H1 (cell line): ENCODE data around the gene RAMP3. TPM values are rescaled to one million over a fixed set of nuclear protein-coding genes. Genes with fewer than 3 reads are reported as not detected.

Experiments
- CTCF ChIA-PET: fragments of 300-600 bp; sonication (Branson Sonifier 250); formaldehyde crosslinking; loops from one replicate; lab custom pipeline; 2021; ENCODE audit not compliant: partially characterized antibody; lab: Charles Lee
- POLR2A ChIA-PET: fragments of 300-600 bp; sonication (Branson Sonifier 250); formaldehyde crosslinking; loops from one replicate; lab custom pipeline; 2021; ENCODE audit warnings: inconsistent platforms; ENCODE audit not compliant: partially characterized antibody; lab: Charles Lee
- DNase-seq, 2 experiments: peaks; one replicate each; pipeline versions ENCODE4 v3.0.0 to v3.0.0-alpha.2; 2010 to 2022; ENCODE audit warnings: low spot score in 2 of 2, low read depth in 1 of 2, mixed read lengths in 1 of 2
- FAIRE-seq: peaks from 2 replicates; lab custom pipeline; 2011; peaks lifted over from hg19 to GRCh38; lab: Jason Lieb, UNC
- H2AFZ ChIP-seq: 2 replicates; pipeline ENCODE4 v1.8.1; 2012; ENCODE audit warnings: low read length, inconsistent platforms
- H2AK5ac ChIP-seq: 2 replicates; pipeline ENCODE4 v1.6.1; 2013; ENCODE audit warnings: low read depth, low read length
- H2BK120ac ChIP-seq: replicated peaks from 2 replicates; pipeline ENCODE3; 2013; ENCODE audit warnings: low read depth, low read length, inconsistent platforms
- H2BK12ac ChIP-seq: 2 replicates; pipeline ENCODE4 v1.6.1; 2013; ENCODE audit warnings: low read depth, low read length
- H2BK15ac ChIP-seq: 2 replicates; pipeline ENCODE4 v1.6.1; 2013; ENCODE audit warnings: low read length
- H2BK20ac ChIP-seq: 2 replicates; pipeline ENCODE4 v1.6.1; 2013; ENCODE audit warnings: low read length
- H2BK5ac ChIP-seq: 2 replicates; pipeline ENCODE4 v1.6.1; 2013; ENCODE audit warnings: low read depth, low read length
- H3K14ac ChIP-seq: 2 replicates; pipeline ENCODE4 v1.6.1; 2013; ENCODE audit warnings: inconsistent platforms; ENCODE audit not compliant: insufficient read length
- H3K18ac ChIP-seq: 2 replicates; pipeline ENCODE4 v1.6.1; 2013; ENCODE audit warnings: low read length; ENCODE audit errors: extremely low read depth
- H3K23ac ChIP-seq: 2 replicates; pipeline ENCODE4 v1.6.1; 2013; ENCODE audit warnings: inconsistent platforms; ENCODE audit not compliant: insufficient read length
- H3K23me2 ChIP-seq: 2 replicates; pipeline ENCODE4 v1.6.1; 2013; ENCODE audit warnings: low read depth, low read length
- H3K27ac ChIP-seq: 2 replicates; pipeline ENCODE4 v1.6.1; 2011; ENCODE audit warnings: low read depth, low read length, inconsistent platforms
- H3K27me3 ChIP-seq, 4 experiments: replicated peaks in 1 of 4; 1 replicate in 1 of 4; 2 replicates in 3 of 4; pipeline versions ENCODE4 v1.6.1 to v1.8.1; 2011 to 2013; ENCODE audit warnings: low read length in 3 of 4, mild to moderate bottlenecking in 3 of 4, inconsistent platforms in 2 of 4, mixed read lengths in 2 of 4, moderate library complexity in 1 of 4; ENCODE audit not compliant: control insufficient read depth in 3 of 4, insufficient read depth in 3 of 4; ENCODE audit errors: extremely low read depth in 1 of 4
- H3K36me3 ChIP-seq, 4 experiments: 2 replicates each; pipeline versions ENCODE4 v1.6.1 to v1.8.1; 2011 to 2013; ENCODE audit warnings: mild to moderate bottlenecking in 4 of 4, low read length in 3 of 4, moderate library complexity in 2 of 4, control low read depth in 1 of 4, inconsistent platforms in 1 of 4; ENCODE audit not compliant: insufficient read depth in 4 of 4, control insufficient read depth in 2 of 4
- H3K4ac ChIP-seq: replicated peaks from 2 replicates; pipeline ENCODE3; 2013; ENCODE audit warnings: low read length, low read depth, mixed read lengths, inconsistent platforms; ENCODE audit not compliant: insufficient read length
- H3K4me1 ChIP-seq, 4 experiments: replicated peaks in 1 of 4; 1 replicate in 1 of 4; 2 replicates in 3 of 4; pipeline versions ENCODE4 v1.6.1 to v1.8.1; 2011 to 2013; ENCODE audit warnings: low read length in 3 of 4, inconsistent platforms in 2 of 4, mixed read lengths in 1 of 4; ENCODE audit not compliant: insufficient read depth in 4 of 4, control insufficient read depth in 3 of 4
- H3K4me2 ChIP-seq, 2 experiments: 2 replicates each; pipeline versions ENCODE4 v1.6.1 to v1.8.1; 2011 to 2013; ENCODE audit warnings: low read depth in 2 of 2, low read length in 2 of 2, control low read depth in 1 of 2, inconsistent platforms in 1 of 2, mild to moderate bottlenecking in 1 of 2; ENCODE audit not compliant: insufficient read depth in 1 of 2
- H3K4me3 ChIP-seq, 4 experiments: fragments of 200-600, 300-600 bp in 1 of 4; sonication (generic), shearing (Covaris generic), sonication (Bioruptor Twin) in 1 of 4; 2 replicates each; pipeline versions ENCODE4 v1.5.1 to v1.8.1; 2011 to 2016; ENCODE audit warnings: low read length in 4 of 4, low read depth in 3 of 4, control low read depth in 2 of 4, inconsistent platforms in 2 of 4, mild to moderate bottlenecking in 2 of 4, mixed read lengths in 1 of 4, moderate library complexity in 1 of 4; ENCODE audit not compliant: insufficient read depth in 2 of 4; ENCODE audit errors: extremely low read depth in 1 of 4
- H3K56ac ChIP-seq: replicated peaks from 2 replicates; pipeline ENCODE3; 2013; ENCODE audit warnings: low read depth, mild to moderate bottlenecking, mixed read lengths, low read length, inconsistent platforms; ENCODE audit not compliant: insufficient read length
- H3K79me1 ChIP-seq: 2 replicates; pipeline ENCODE4 v1.6.1; 2013; ENCODE audit warnings: low read depth, low read length, control low read depth
- H3K79me2 ChIP-seq, 2 experiments: 2 replicates each; pipeline versions ENCODE4 v1.6.1 to v1.8.1; 2012 to 2013; ENCODE audit warnings: low read length in 2 of 2, mild to moderate bottlenecking in 2 of 2, inconsistent platforms in 1 of 2; ENCODE audit not compliant: insufficient read depth in 2 of 2, control insufficient read depth in 1 of 2
- H3K9ac ChIP-seq, 4 experiments: replicated peaks in 1 of 4; 1 replicate in 1 of 4; 2 replicates in 3 of 4; pipeline versions ENCODE4 v1.6.1 to v1.8.1; 2011 to 2013; ENCODE audit warnings: low read depth in 3 of 4, low read length in 3 of 4, control low read depth in 2 of 4, mild to moderate bottlenecking in 2 of 4, moderate library complexity in 2 of 4, inconsistent platforms in 1 of 4; ENCODE audit errors: extremely low read depth in 1 of 4
- H3K9me3 ChIP-seq, 2 experiments: 2 replicates each; pipeline versions ENCODE4 v1.6.1 to v1.8.1; 2012 to 2013; ENCODE audit warnings: mild to moderate bottlenecking in 2 of 2, moderate library complexity in 2 of 2, control low read depth in 1 of 2, inconsistent platforms in 1 of 2, low read depth in 1 of 2, low read length in 1 of 2, mixed read lengths in 1 of 2; ENCODE audit not compliant: insufficient read depth in 2 of 2
- H4K20me1 ChIP-seq, 2 experiments: replicated peaks in 1 of 2; 2 replicates each; pipeline versions ENCODE3 to v1.8.1; 2011 to 2013; ENCODE audit warnings: inconsistent platforms in 2 of 2, low read length in 2 of 2, mild to moderate bottlenecking in 1 of 2; ENCODE audit not compliant: insufficient read depth in 2 of 2, control insufficient read depth in 1 of 2
- H4K5ac ChIP-seq: 2 replicates; pipeline ENCODE4 v1.6.1; 2013; ENCODE audit warnings: low read length, low read depth, mixed read lengths, inconsistent platforms; ENCODE audit not compliant: insufficient read length
- H4K8ac ChIP-seq: 2 replicates; pipeline ENCODE4 v1.8.0; 2013; ENCODE audit warnings: mild to moderate bottlenecking, moderate library complexity, low read length, inconsistent platforms; ENCODE audit not compliant: insufficient read depth; ENCODE audit errors: extremely low read depth
- H4K91ac ChIP-seq: replicated peaks from 2 replicates; pipeline ENCODE3; 2013; ENCODE audit warnings: low read length, mixed read lengths, inconsistent platforms; ENCODE audit not compliant: insufficient read length
- BCL11A ChIP-seq, 2 experiments: IDR thresholded peaks; one replicate each; pipeline ENCODE4 v1.6.1; 2011; ENCODE audit warnings: low read depth in 2 of 2, low read length in 2 of 2, mild to moderate bottlenecking in 2 of 2
- E2F6 ChIP-seq: IDR thresholded peaks from 2 replicates; pipeline ENCODE4 v1.6.1; 2012; ENCODE audit warnings: inconsistent platforms
- WGBS, 2 experiments: shearing (Covaris generic) in 1 of 2; methylation state at CpG; one replicate each; pipeline versions ENCODE4 v1.1.6 to v1.1.7; 2013 to 2015; ENCODE audit warnings: low lambda C conversion rate in 2 of 2, mixed read lengths in 2 of 2, inconsistent platforms in 1 of 2, low coverage in 1 of 2, missing lambda C conversion rate in 1 of 2; ENCODE audit not compliant: insufficient replicate concordance in 2 of 2, insufficient coverage in 1 of 2, insufficient read length in 1 of 2; ENCODE audit errors: extremely low coverage in 1 of 2, missing lambda C conversion rate in 1 of 2; 5-methylcytosine and 5-hydroxymethylcytosine counted together
- polyA plus RNA-seq, 7 experiments: library from polyadenylated mRNA; depleted of rRNA in 3 of 7; stranded (reverse) in 5 of 7; unstranded in 2 of 7; fragments of >200 nt in 5 of 7; fragments of 200-250 nt in 2 of 7; gene quantifications; 1 replicate in 5 of 7; 2 replicates in 1 of 7; 4 replicates in 1 of 7; pipeline versions ENCODE4 v1.2.1 to v1.2.3, GENCODE V29; 2011 to 2013; ENCODE audit warnings: missing spikeins in 2 of 7, mixed read lengths in 2 of 7
- total RNA-seq: library from RNA; stranded (reverse); fragmentation: NEBNext Ultra II Directional; extraction: Animal tissue kit (Norgen Biotek cat#: 25700); gene quantifications from 2 replicates; pipeline ENCODE4 v1.2.1, GENCODE V29; 2021

Gene RAMP3
- total and polyA plus RNA-seq, 2 of the 8 experiments (the other 6 are each of a cell fraction or from before 2014, with no cell fraction given), result 0.88 to 0.98 TPM

- Histone ChIP-seq H3K23ac (no peak overlapping the region), H4K8ac (no peak overlapping the region), H3K79me1 (no peaks in the 10 kb centered on the region), H2BK20ac (no peak overlapping the region), H3K79me2 (no peaks in the 10 kb centered on the region), H3K27ac (no peak overlapping the region), H2AK5ac (no peak overlapping the region), H3K4ac (no peak overlapping the region), H3K18ac (no peak overlapping the region), H3K56ac (no peak overlapping the region), H3K4me1 (no peaks in the 10 kb centered on the region), H3K9ac (no peak overlapping the region), H2BK15ac (no peak overlapping the region), H3K4me3 (no peak overlapping the region), H3K9me3 (no peaks in the 10 kb centered on the region), H4K20me1 (no peaks in the 10 kb centered on the region), H3K27me3 (no peaks in the 10 kb centered on the region), H3K4me2 (no peak overlapping the region), H3K23me2 (no peaks in the 10 kb centered on the region), H4K91ac (no peak overlapping the region), H2AFZ (no peak overlapping the region), H2BK5ac (no peak overlapping the region), H2BK120ac (no peak overlapping the region), H3K36me3 (no peaks in the 10 kb centered on the region), H2BK12ac (no peak overlapping the region), H4K5ac (no peak overlapping the region), H3K14ac (no peak overlapping the region)
- ChIA-PET POLR2A (interaction anchor here (1.6 kb wide), 1 partner anchor 15 kb away, joined by 3 read pairs; no protein-coding TSS in a partner anchor), CTCF (interaction anchor here (1.2 kb wide), 1 partner anchor 58 kb away, joined by 5 read pairs; no protein-coding TSS in a partner anchor)
- FAIRE-seq (no peak), DNase-seq (no peak)
- no peak for TF ChIP-seq E2F6
- TF ChIP-seq BCL11A (IDR thresholded peaks at IDR 0.05; ENCODE audit: low read depth in 2 of 2, low read length in 2 of 2), result no peak
- WGBS, 2 experiments, result 87% methylated on average over 6 of the region's 6 CpGs; no CpG with 5 or more reads in 1 of the 2 experiments
Observed at GRCh38 chr7:45202625-45203024, 45.0 kb downstream of the RAMP3 start.
